IMR-90 (cell line): ENCODE measurements around the gene ATXN1. TPM values are rescaled to one million over a fixed set of nuclear protein-coding genes. Genes with fewer than 3 reads are reported as not detected.

Source experiments
- ATAC-seq: fragments of 200-7000 bp; cut with Tn5 transposase; 2 replicates; pipeline ENCODE4 v1.9.1; 2020; ENCODE audit warnings: low read depth, mild to moderate bottlenecking, moderate library complexity
- BruUV-seq: library from RNA; stranded (reverse); fragments of 400-500 nt; replicated peaks from 2 replicates; lab custom pipeline; 2021; lab: Mats Ljungman, UMichigan
- CTCF ChIA-PET: fragments of 300-600 bp; formaldehyde crosslinking; extraction: SDS; loops from one replicate; lab custom pipeline; 2021; ENCODE audit warnings: antibody characterized with exemption; lab: Yijun Ruan, JAX
- POLR2A ChIA-PET: fragments of 300-600 bp; sonication (Branson Sonifier 250); formaldehyde crosslinking; loops from one replicate; lab custom pipeline; 2022; ENCODE audit warnings: antibody characterized with exemption; ENCODE audit not compliant: unreplicated experiment; lab: Charles Lee
- DNase-seq: peaks from one replicate; pipeline ENCODE4 v3.0.0; 2013
- H2AFZ ChIP-seq: replicated peaks from 2 replicates; pipeline ENCODE3; 2013; ENCODE audit warnings: low read length, mild to moderate bottlenecking; ENCODE audit not compliant: poor library complexity
- H2AK5ac ChIP-seq: 2 replicates; pipeline ENCODE4 v1.6.1; 2013; ENCODE audit warnings: low read depth, low read length, inconsistent platforms
- H2AK9ac ChIP-seq: replicated peaks from 2 replicates; pipeline ENCODE3; 2013; ENCODE audit warnings: mild to moderate bottlenecking, low read depth, low read length, moderate library complexity; ENCODE audit not compliant: poor library complexity
- H2BK120ac ChIP-seq: 2 replicates; pipeline ENCODE4 v1.6.1; 2013; ENCODE audit warnings: low read depth, low read length, inconsistent platforms
- H2BK15ac ChIP-seq: 3 replicates; pipeline ENCODE4 v1.6.1; 2013; ENCODE audit warnings: low read depth, low read length, inconsistent platforms
- H2BK20ac ChIP-seq: 2 replicates; pipeline ENCODE4 v1.6.1; 2013; ENCODE audit warnings: low read depth, mild to moderate bottlenecking, inconsistent platforms, low read length, moderate library complexity
- H2BK5ac ChIP-seq: 2 replicates; pipeline ENCODE4 v1.6.1; 2013; ENCODE audit warnings: mild to moderate bottlenecking, low read depth, low read length, inconsistent platforms; ENCODE audit not compliant: poor library complexity, severe bottlenecking
- H3K14ac ChIP-seq: replicated peaks from 2 replicates; pipeline ENCODE4 v1.6.1; 2013; ENCODE audit warnings: low read depth, low read length, inconsistent platforms
- H3K18ac ChIP-seq: 2 replicates; pipeline ENCODE4 v1.6.1; 2013; ENCODE audit warnings: low read depth, low read length, control low read depth
- H3K23ac ChIP-seq: 2 replicates; pipeline ENCODE4 v1.6.1; 2013; ENCODE audit warnings: low read depth, low read length, inconsistent platforms
- H3K27ac ChIP-seq: 2 replicates; pipeline ENCODE4 v1.5.1; 2013; ENCODE audit warnings: mild to moderate bottlenecking, control low read depth, low read length; ENCODE audit not compliant: insufficient read depth
- H3K27me3 ChIP-seq: 2 replicates; pipeline ENCODE4 v1.6.1; 2013; ENCODE audit warnings: low read length; ENCODE audit not compliant: control insufficient read depth, insufficient read depth
- H3K36me3 ChIP-seq: 2 replicates; pipeline ENCODE4 v1.6.1; 2013; ENCODE audit warnings: low read length, mixed read lengths; ENCODE audit not compliant: control insufficient read depth, insufficient read depth
- H3K4ac ChIP-seq: 2 replicates; pipeline ENCODE4 v1.6.1; 2013; ENCODE audit warnings: low read depth, low read length, inconsistent platforms
- H3K4me1 ChIP-seq: 2 replicates; pipeline ENCODE4 v1.6.1; 2013; ENCODE audit warnings: low read length, mixed read lengths; ENCODE audit not compliant: control insufficient read depth, insufficient read depth
- H3K4me2 ChIP-seq: 2 replicates; pipeline ENCODE4 v1.6.1; 2013; ENCODE audit warnings: low read depth, mild to moderate bottlenecking, control low read depth, low read length, moderate library complexity
- H3K4me3 ChIP-seq: 2 replicates; pipeline ENCODE4 v1.5.1; 2013; ENCODE audit warnings: low read depth, mild to moderate bottlenecking, control low read depth, low read length, moderate library complexity; ENCODE audit not compliant: insufficient read depth
- H3K56ac ChIP-seq: 2 replicates; pipeline ENCODE4 v1.6.1; 2013; ENCODE audit warnings: low read length, inconsistent platforms; ENCODE audit not compliant: insufficient read depth; ENCODE audit errors: extremely low read depth
- H3K79me1 ChIP-seq, 2 experiments: 2 replicates each; pipeline ENCODE4 v1.6.1; 2013; ENCODE audit warnings: low read length in 2 of 2, inconsistent platforms in 1 of 2, low read depth in 1 of 2
- H3K9ac ChIP-seq: 2 replicates; pipeline ENCODE4 v1.6.1; 2013; ENCODE audit warnings: low read depth, low read length, control low read depth
- H3K9me1 ChIP-seq: 2 replicates; pipeline ENCODE4 v1.6.1; 2013; ENCODE audit warnings: low read length, inconsistent platforms; ENCODE audit not compliant: insufficient read depth
- H3K9me3 ChIP-seq: 2 replicates; pipeline ENCODE4 v1.6.1; 2013; ENCODE audit warnings: low read length; ENCODE audit not compliant: control insufficient read depth, insufficient read depth
- H4K20me1 ChIP-seq: 2 replicates; pipeline ENCODE4 v1.6.1; 2013; ENCODE audit warnings: low read length, inconsistent platforms; ENCODE audit not compliant: insufficient read depth
- H4K5ac ChIP-seq: 2 replicates; pipeline ENCODE4 v1.6.1; 2013; ENCODE audit warnings: mild to moderate bottlenecking, low read depth, low read length, control low read depth
- H4K8ac ChIP-seq, 2 experiments: 2 replicates each; pipeline ENCODE4 v1.6.1; 2013; ENCODE audit warnings: low read depth in 2 of 2, low read length in 2 of 2, control low read depth in 1 of 2, inconsistent platforms in 1 of 2
- H4K91ac ChIP-seq: 2 replicates; pipeline ENCODE4 v1.6.1; 2013; ENCODE audit warnings: low read depth, low read length, inconsistent platforms; ENCODE audit not compliant: insufficient read depth
- BHLHE40 ChIP-seq: fragments of 150-350 bp; IDR thresholded peaks from 2 replicates; pipeline ENCODE4 v1.6.1; 2016; ENCODE audit warnings: mild to moderate bottlenecking, low read depth, low read length
- CEBPB ChIP-seq: IDR thresholded peaks from 2 replicates; pipeline ENCODE4 v1.6.1; 2012; ENCODE audit warnings: low read depth, low read length, improper control_type of control experiment
- CTCF ChIP-seq: conservative IDR thresholded peaks from 2 replicates; pipeline ENCODE4 v1.5.1; 2012; ENCODE audit warnings: mild to moderate bottlenecking, low read depth, low read length, improper control_type of control experiment
- ELK1 ChIP-seq: fragments of 150-350 bp; IDR thresholded peaks from 2 replicates; pipeline ENCODE4 v1.6.1; 2016; ENCODE audit warnings: low read depth, mild to moderate bottlenecking, low read length, moderate library complexity, borderline replicate concordance
- MAFK ChIP-seq: IDR thresholded peaks from 2 replicates; pipeline ENCODE4 v1.6.1; 2012; ENCODE audit warnings: low read depth, low read length, improper control_type of control experiment
- MAZ ChIP-seq: IDR thresholded peaks from 2 replicates; pipeline ENCODE4 v1.6.1; 2012; ENCODE audit warnings: low read depth, mild to moderate bottlenecking, low read length, improper control_type of control experiment, moderate library complexity, borderline replicate concordance
- MXI1 ChIP-seq: IDR thresholded peaks from 2 replicates; pipeline ENCODE4 v1.6.1; 2012; ENCODE audit warnings: low read depth, mild to moderate bottlenecking, low read length, moderate library complexity, borderline replicate concordance
- NFE2L2 ChIP-seq: fragments of 150-350 bp; IDR thresholded peaks from 2 replicates; pipeline ENCODE4 v1.6.1; 2016; ENCODE audit warnings: low read depth, mild to moderate bottlenecking, low read length
- POLR2A ChIP-seq: IDR thresholded peaks from 2 replicates; pipeline ENCODE4 v1.6.1; 2012; ENCODE audit warnings: mild to moderate bottlenecking, low read depth, low read length
- RAD21 ChIP-seq: IDR thresholded peaks from 2 replicates; pipeline ENCODE4 v1.6.1; 2012; ENCODE audit warnings: low read length, improper control_type of control experiment
- RCOR1 ChIP-seq: IDR thresholded peaks from 2 replicates; pipeline ENCODE4 v1.6.1; 2012; ENCODE audit warnings: mild to moderate bottlenecking, low read length, improper control_type of control experiment; ENCODE audit not compliant: insufficient replicate concordance
- RFX5 ChIP-seq: IDR thresholded peaks from 2 replicates; pipeline ENCODE4 v1.8.0; 2012; ENCODE audit warnings: low read depth, mild to moderate bottlenecking, low read length, moderate library complexity
- USF2 ChIP-seq: fragments of 150-350 bp; IDR thresholded peaks from 2 replicates; pipeline ENCODE4 v1.6.1; 2017; ENCODE audit warnings: mild to moderate bottlenecking, antibody characterized with exemption, low read length, low read depth
- WGBS, 2 experiments: methylation state at CpG; one replicate each; pipeline versions ENCODE4 v1.1.5 to v1.1.7; 2013; ENCODE audit warnings: missing lambda C conversion rate in 2 of 2; ENCODE audit not compliant: insufficient read length in 1 of 2; ENCODE audit errors: extremely low coverage in 2 of 2; 5-methylcytosine and 5-hydroxymethylcytosine counted together
- dilution Hi-C: fragments of 300-500 bp; cut with HindIII; formaldehyde crosslinking; loops from one replicate; pipeline ENCODE4 v1.14.3; 2018; ENCODE audit warnings: low sequenced_read_pairs; ENCODE audit not compliant: unreplicated experiment
- in situ Hi-C: fragments of 300-500 bp; cut with MboI; formaldehyde crosslinking; loops from 3 replicates; pipeline ENCODE4 v1.14.3; 2019; ENCODE audit warnings: low sequenced_read_pairs, inconsistent platforms, mixed read lengths
- intact Hi-C: fragments of 100-400 bp; cut with micrococcal nuclease; formaldehyde crosslinking; loops from 2 replicates; pipeline ENCODE4 v1.10.0; 2022
- polyA plus RNA-seq, 3 experiments: library from polyadenylated mRNA; depleted of rRNA; stranded (reverse); fragments of >200 nt; gene quantifications; 2 replicates each; pipeline ENCODE4 v1.2.3, GENCODE V29; 2012; ENCODE audit warnings: low replicate concordance in 1 of 3
- total RNA-seq: library from RNA; depleted of rRNA; stranded (reverse); fragments of >200 nt; gene quantifications from 2 replicates; pipeline ENCODE4 v1.2.3, GENCODE V29; 2012

The ATXN1 gene
- total and polyA plus RNA-seq, 2 of the 4 experiments (the other 2 are of a cell fraction) = 7.3 to 11.1 TPM

- Histone ChIP-seq H4K20me1 (no peaks in the 10 kb centered on the region), H3K27ac (peak overlapping the region; percentile 19; the same call in 1 of the 2 replicates), H3K14ac (0 out of 2 replicates have a peak overlapping the region, but pooled peaks have one; percentile 30), H2AK5ac (no peak overlapping the region), H3K27me3 (no peaks in the 10 kb centered on the region), H3K36me3 (no peaks in the 10 kb centered on the region), H2BK15ac (no peak overlapping the region), H2BK20ac (no peak overlapping the region), H3K56ac (no peak overlapping the region), H3K9ac (no peak overlapping the region), H3K4ac (peak overlapping the region; percentile 22; the same call in 1 of the 2 replicates), H2BK5ac (no peak overlapping the region), H3K9me1 (peaks cover 3% of the 10 kb centered on the region), H2AFZ (no peak overlapping the region), H3K79me1 (peaks cover 0 to 22% of the 10 kb centered on the region in 2 experiments; a peak in 3 of 4 replicates), H4K91ac (no peak overlapping the region), H3K18ac (0 out of 2 replicates have a peak overlapping the region, but pooled peaks have one; percentile 29), H3K9me3 (no peaks in the 10 kb centered on the region), H4K8ac (0 out of 4 replicates have a peak overlapping the region, but pooled peaks of 1 of the 2 experiments have one; percentile 7), H2BK120ac (no peak overlapping the region), H3K4me1 (peaks cover 17% of the 10 kb centered on the region), H3K23ac (peak overlapping the region; percentile 35; the same call in 1 of the 2 replicates), H4K5ac (0 out of 2 replicates have a peak overlapping the region, but pooled peaks have one; percentile 54), H3K4me2 (0 out of 2 replicates have a peak overlapping the region, but pooled peaks have one; percentile 14), H3K4me3 (no peak overlapping the region), H2AK9ac (no peak overlapping the region)
- WGBS, 2 experiments = no CpG with 5 or more reads among the region's 9 CpGs
- ATAC-seq = peak; percentile 48
- dilution Hi-C loops = no loop called here
- in situ Hi-C loops = no loop called here
- BruUV-seq = no TSS peak
- TF ChIP-seq NFE2L2 (no peak), RFX5 (no peak), RCOR1 (no peak), MAFK (no peak), CEBPB (no peak), USF2 (no peak), MXI1 (no peak), MAZ (no peak), CTCF (no peak), RAD21 (no peak), BHLHE40 (no peak), POLR2A (no peak), ELK1 (no peak)
- POLR2A ChIA-PET = no interaction called here
- CTCF ChIA-PET = no interaction called here
- peak; percentile 62 for DNase-seq
- intact Hi-C loops = loop anchor here (5.0 kb wide), 1 partner anchor 82 kb away; no protein-coding TSS in a partner anchor
These were observed 330.7 kb downstream of the ATXN1 start for GRCh38 chr6:16430391-16431089.
